Activated CD8-positive, alpha-beta T cell treated with anti-CD3 and anti-CD28 coated beads for 36 hours (primary cell): Measurements from ENCODE around the gene CD9. TPM values are rescaled to one million over a fixed set of nuclear protein-coding genes. Genes with fewer than 3 reads are reported as not detected.

Source experiments
- ATAC-seq: fragments of 200-7000 bp; cut with Tn5 transposase; one replicate; pipeline ENCODE4 v1.10.0; 2021; ENCODE audit warnings: mild to moderate bottlenecking, moderate library complexity
- CTCF ChIA-PET: fragments of 350-600 bp; sonication (Branson Sonifier 250); formaldehyde crosslinking; loops from one replicate; lab custom pipeline; 2021; ENCODE audit warnings: antibody characterized with exemption; lab: Charles Lee
- POLR2A ChIA-PET: fragments of 350-600 bp; sonication (Branson Sonifier 250); formaldehyde crosslinking; loops from one replicate; lab custom pipeline; 2021; ENCODE audit warnings: antibody characterized with exemption; lab: Charles Lee
- DNase-seq: peaks from one replicate; pipeline ENCODE4 v3.0.0-alpha.2; 2020
- H3K27ac Mint-ChIP-seq: one replicate; pipeline ENCODE4 v1.8.0; 2021; ENCODE audit warnings: mild to moderate bottlenecking, mixed read lengths
- H3K27me3 Mint-ChIP-seq: one replicate; pipeline ENCODE4 v1.8.0; 2021; ENCODE audit warnings: mixed read lengths
- H3K36me3 Mint-ChIP-seq: one replicate; pipeline ENCODE4 v1.8.0; 2021; ENCODE audit warnings: low read depth, mixed read lengths
- H3K4me1 Mint-ChIP-seq: one replicate; pipeline ENCODE4 v1.8.0; 2021; ENCODE audit warnings: low read depth, mixed read lengths
- H3K4me3 Mint-ChIP-seq: one replicate; pipeline ENCODE4 v1.8.0; 2021; ENCODE audit warnings: mild to moderate bottlenecking, moderate library complexity, mixed read lengths
- H3K9me3 Mint-ChIP-seq: one replicate; pipeline ENCODE4 v1.8.0; 2021; ENCODE audit warnings: mixed read lengths
- intact Hi-C: fragments of 100-400 bp; cut with micrococcal nuclease; formaldehyde crosslinking; loops from one replicate; pipeline ENCODE4 v1.10.0; 2022
- total RNA-seq, 2 experiments: library from RNA; stranded (reverse); gene quantifications; one replicate each; pipeline ENCODE4 v1.2.3, GENCODE V29; 2021
- TF ChIP-seq, protein P1 (sequence below): fragments of 200-600 bp; IDR thresholded peaks from one replicate; pipeline ENCODE4 v1.8.0; 2022; ENCODE audit warnings: antibody characterized with exemption, mild to moderate bottlenecking

CD9 gene
- total RNA-seq, 2 experiments from 2014 or later, result 9.1 to 9.2 TPM

DNA sequence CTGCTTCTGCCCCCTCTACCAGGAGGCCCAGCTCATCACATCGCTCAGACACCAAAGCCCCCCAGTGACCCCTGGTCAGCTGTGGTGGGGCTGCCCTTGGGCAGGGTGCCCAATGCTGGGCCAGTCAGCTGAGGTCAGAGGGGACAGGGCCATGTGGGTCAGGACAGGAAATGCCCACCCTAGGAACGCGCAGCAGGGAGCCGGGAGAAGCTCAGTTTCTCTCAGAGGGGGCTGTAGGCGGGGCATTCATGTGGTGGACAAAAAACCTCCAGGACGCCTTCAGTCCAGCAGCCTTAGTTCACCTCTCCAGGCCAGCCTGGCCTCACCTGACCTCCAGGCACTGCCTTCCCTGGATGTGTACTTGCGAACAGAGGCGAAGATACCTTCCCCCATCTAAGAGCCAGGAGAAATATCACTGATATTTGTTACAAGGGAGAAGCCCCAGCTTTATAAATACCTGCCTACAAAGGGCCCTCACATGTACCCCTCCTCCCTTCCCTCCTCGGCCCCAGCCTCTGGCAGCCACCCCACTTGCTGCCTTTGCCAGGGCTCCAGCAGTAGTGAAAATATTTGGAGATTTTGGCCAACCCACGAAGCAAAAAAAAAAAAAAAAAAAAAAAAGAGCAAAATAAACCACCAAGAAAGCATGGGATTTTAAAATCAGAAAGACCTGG is 68.4 kb downstream of the CD9 start:
- Mint-ChIP-seq H3K27me3 (peaks cover 5% of the 10 kb centered on the region), H3K9me3 (no peaks in the 10 kb centered on the region), H3K4me1 (peaks cover 20% of the 10 kb centered on the region), H3K4me3 (no peak overlapping the region), H3K27ac (no peak overlapping the region), H3K36me3 (no peaks in the 10 kb centered on the region)
- intact Hi-C loops, result no loop called here
- TF ChIP-seq, protein P1, sequence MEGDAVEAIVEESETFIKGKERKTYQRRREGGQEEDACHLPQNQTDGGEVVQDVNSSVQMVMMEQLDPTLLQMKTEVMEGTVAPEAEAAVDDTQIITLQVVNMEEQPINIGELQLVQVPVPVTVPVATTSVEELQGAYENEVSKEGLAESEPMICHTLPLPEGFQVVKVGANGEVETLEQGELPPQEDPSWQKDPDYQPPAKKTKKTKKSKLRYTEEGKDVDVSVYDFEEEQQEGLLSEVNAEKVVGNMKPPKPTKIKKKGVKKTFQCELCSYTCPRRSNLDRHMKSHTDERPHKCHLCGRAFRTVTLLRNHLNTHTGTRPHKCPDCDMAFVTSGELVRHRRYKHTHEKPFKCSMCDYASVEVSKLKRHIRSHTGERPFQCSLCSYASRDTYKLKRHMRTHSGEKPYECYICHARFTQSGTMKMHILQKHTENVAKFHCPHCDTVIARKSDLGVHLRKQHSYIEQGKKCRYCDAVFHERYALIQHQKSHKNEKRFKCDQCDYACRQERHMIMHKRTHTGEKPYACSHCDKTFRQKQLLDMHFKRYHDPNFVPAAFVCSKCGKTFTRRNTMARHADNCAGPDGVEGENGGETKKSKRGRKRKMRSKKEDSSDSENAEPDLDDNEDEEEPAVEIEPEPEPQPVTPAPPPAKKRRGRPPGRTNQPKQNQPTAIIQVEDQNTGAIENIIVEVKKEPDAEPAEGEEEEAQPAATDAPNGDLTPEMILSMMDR, result no peak
- DNase-seq (no peak), ATAC-seq (no peak)
- POLR2A ChIA-PET, result no interaction called here
- CTCF ChIA-PET, result interaction anchor here (1.4 to 2.2 kb wide), 2 partner anchors 10 to 280 kb away, joined by 3 to 9 read pairs; no protein-coding TSS in a partner anchor

DNA sequence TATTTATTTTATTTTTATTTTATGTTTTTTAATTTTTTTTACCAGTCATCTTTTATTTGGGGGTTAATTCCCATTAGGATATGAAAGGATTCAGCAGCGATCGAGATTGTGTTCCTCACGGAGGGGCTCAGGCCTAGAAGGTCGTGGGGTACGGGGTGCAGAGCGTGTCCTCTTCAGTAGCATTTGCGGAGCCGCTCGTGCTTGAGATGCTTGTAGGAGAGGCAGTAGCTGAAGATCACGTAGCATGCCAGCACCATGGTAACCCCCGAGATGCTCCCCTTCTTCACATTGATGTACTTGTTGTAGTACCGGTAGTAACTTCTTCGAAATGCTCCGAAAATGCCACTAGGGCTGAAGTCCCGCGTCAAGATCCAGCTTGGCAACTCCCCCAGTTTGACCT is 69.8 kb downstream of the CD9 start:
- no peak for DNase-seq
- Mint-ChIP-seq H3K27me3 (peaks cover 9% of the 10 kb centered on the region), H3K36me3 (no peaks in the 10 kb centered on the region), H3K27ac (no peak overlapping the region), H3K4me3 (no peak overlapping the region), H3K9me3 (no peaks in the 10 kb centered on the region), H3K4me1 (peaks cover 20% of the 10 kb centered on the region)
- ATAC-seq, result no peak
- TF ChIP-seq, protein P1, result no peak
- CTCF ChIA-PET, result interaction anchor here (1.6 to 2.2 kb wide), 2 partner anchors 8 to 15 kb away, joined by 4 to 9 read pairs; no protein-coding TSS in a partner anchor
- POLR2A ChIA-PET, result no interaction called here
- intact Hi-C loops, result no loop called here

DNA sequence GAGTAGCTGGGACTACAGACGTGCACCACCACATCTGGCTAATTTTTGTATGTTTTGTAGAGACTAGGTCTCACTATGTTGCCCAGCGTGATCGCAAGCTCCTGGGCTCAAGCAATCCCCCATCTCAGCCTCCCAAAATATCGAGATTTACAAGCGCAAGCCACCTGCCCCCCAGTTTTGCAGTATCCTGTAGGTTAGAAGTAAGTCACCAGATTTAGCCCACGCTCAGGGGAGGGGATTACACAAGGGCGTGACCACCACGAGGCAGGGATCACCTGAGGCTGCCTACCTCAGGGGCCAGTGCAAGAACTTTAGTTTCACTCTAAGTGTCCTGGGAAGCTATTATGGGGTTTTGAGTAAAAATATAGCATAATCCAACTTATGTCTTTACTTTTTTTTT is 71.1 kb downstream of the CD9 start:
- Mint-ChIP-seq H3K4me3 (no peak overlapping the region), H3K36me3 (no peaks in the 10 kb centered on the region), H3K27me3 (peaks cover 11% of the 10 kb centered on the region), H3K4me1 (peaks cover 20% of the 10 kb centered on the region), H3K27ac (no peak overlapping the region), H3K9me3 (no peaks in the 10 kb centered on the region)
- intact Hi-C loops, result no loop called here
- no peak for DNase-seq
- TF ChIP-seq, protein P1, result no peak
- ATAC-seq, result no peak
- POLR2A ChIA-PET, result interaction anchor here (0.6 kb wide), 1 partner anchor 1633 kb away, joined by 3 read pairs; no protein-coding TSS in a partner anchor
- CTCF ChIA-PET, result interaction anchor here (1.1 to 10.0 kb wide), 2 partner anchors 42 to 76 kb away, joined by 3 to 160 read pairs; no protein-coding TSS in a partner anchor

DNA sequence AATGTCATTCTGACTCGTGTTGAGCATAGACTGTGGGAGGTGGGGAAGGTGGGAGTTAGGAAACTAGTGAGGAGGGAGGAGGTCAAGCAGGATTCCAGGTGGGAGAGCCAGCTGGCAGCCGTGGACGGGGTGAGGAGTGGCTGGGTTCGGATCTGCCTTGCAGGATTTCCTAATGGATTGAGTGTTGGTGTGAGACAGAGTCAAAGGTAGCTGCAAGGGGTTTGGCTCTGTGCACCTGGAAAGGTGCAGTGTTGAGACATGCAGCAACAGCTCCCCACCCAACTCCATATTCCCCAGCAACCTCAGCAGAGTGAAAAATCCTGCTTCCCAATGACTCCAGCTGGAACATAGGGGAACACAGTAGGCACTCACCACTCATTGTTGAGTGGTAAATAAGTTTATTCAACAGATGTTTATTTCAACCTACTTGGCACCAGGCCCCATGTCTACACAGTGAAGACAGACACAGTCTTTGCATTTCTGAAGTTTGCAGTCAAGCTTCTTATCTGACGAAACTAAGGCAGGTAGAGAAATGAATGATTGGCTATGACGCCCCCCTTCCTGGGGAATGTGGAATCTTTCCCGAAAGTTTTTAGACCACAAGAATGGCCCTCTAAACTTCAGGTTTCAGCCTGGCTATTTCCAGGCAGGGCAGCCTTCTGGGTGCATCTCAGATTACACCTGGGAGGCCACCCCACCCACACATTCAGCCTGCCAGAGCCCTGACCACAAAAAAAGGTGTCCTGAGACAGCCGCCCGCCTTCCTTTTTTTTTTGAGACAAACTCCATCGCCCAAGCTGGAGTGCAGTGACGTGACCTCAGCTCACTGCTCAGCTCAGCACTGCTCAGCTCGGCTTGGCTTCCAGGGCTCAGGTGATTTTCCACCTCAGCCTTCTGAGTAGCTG is 72.4 kb downstream of the CD9 start:
- peaks cover 8% of the 10 kb centered on the region for H3K4me1 Mint-ChIP-seq
- no peak overlapping the region for H3K4me3 Mint-ChIP-seq
- ChIA-PET CTCF (interaction anchor here (1.0 to 10.0 kb wide), 3 partner anchors 71 to 208 kb away, joined by 3 to 160 read pairs (median 75); partner anchors contain the start of gene CD9), POLR2A (no interaction called here)
- DNase-seq, result peak; percentile 21
- no peaks in the 10 kb centered on the region for H3K36me3 Mint-ChIP-seq
- intact Hi-C loops, result no loop called here
- no peak overlapping the region for H3K27ac Mint-ChIP-seq
- H3K27me3 Mint-ChIP-seq, result peaks cover 13% of the 10 kb centered on the region
- TF ChIP-seq, protein P1, result no peak
- no peaks in the 10 kb centered on the region for H3K9me3 Mint-ChIP-seq
- no peak for ATAC-seq
